Measurements from ENCODE around the gene MAP3K5. TPM values are rescaled to one million over a fixed set of nuclear protein-coding genes. Genes with fewer than 3 reads are reported as not detected.

Gene MAP3K5
- total RNA-seq, 1 donor from 2014 or later, result 31.2 TPM

DNA sequence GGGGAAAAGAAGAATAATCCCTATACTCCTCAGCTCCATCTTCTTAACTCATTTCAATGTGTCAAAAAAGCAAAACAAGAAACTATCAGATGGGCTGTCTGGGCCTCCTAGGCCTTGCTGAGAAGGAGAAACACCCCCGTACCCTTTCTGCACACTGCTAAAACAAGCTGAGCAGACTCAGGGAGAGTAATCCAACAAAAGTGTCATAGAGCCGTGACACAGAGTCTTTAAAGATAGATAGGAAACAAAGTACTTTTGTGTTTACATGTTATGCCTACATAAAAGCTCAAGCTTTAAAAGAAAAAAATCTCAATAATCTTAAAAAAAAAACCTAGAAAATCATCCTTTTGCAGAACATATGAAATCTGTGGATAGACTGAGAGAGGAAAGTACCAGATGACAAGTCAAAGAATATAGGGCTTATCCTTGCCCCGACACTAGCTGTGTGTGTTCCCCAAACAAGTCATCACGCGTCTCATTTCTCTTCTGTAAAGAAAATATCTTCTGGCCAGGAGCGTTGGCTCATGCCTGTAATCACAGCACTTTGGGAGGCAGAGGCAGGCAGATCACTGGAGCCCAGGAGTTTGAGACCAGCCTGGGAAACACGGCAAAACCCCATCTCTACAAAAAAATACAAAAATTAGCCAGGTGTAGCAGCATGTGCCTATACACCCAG, 81.3 kb downstream of the MAP3K5 start:
- DNase-seq (ENCODE audit: extremely low spot score in 2 of 2), result no peak
- H3K36me3 ChIP-seq, result no peaks in the 10 kb centered on the region
- H3K27ac ChIP-seq, result no peak overlapping the region
- no peaks in the 10 kb centered on the region for H3K27me3 ChIP-seq
- no peak overlapping the region for H3K4me3 ChIP-seq
- H3K9me3 ChIP-seq, result no peaks in the 10 kb centered on the region
- TF ChIP-seq, protein P1, sequence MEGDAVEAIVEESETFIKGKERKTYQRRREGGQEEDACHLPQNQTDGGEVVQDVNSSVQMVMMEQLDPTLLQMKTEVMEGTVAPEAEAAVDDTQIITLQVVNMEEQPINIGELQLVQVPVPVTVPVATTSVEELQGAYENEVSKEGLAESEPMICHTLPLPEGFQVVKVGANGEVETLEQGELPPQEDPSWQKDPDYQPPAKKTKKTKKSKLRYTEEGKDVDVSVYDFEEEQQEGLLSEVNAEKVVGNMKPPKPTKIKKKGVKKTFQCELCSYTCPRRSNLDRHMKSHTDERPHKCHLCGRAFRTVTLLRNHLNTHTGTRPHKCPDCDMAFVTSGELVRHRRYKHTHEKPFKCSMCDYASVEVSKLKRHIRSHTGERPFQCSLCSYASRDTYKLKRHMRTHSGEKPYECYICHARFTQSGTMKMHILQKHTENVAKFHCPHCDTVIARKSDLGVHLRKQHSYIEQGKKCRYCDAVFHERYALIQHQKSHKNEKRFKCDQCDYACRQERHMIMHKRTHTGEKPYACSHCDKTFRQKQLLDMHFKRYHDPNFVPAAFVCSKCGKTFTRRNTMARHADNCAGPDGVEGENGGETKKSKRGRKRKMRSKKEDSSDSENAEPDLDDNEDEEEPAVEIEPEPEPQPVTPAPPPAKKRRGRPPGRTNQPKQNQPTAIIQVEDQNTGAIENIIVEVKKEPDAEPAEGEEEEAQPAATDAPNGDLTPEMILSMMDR (IDR thresholded peaks at IDR 0.05), result no peak
- no peak for TF ChIP-seq POLR2A (IDR thresholded peaks at IDR 0.05)
- peaks cover under 1% of the 10 kb centered on the region for H3K4me1 ChIP-seq
- intact Hi-C loops (cut with DNase I), result no loop called here

DNA sequence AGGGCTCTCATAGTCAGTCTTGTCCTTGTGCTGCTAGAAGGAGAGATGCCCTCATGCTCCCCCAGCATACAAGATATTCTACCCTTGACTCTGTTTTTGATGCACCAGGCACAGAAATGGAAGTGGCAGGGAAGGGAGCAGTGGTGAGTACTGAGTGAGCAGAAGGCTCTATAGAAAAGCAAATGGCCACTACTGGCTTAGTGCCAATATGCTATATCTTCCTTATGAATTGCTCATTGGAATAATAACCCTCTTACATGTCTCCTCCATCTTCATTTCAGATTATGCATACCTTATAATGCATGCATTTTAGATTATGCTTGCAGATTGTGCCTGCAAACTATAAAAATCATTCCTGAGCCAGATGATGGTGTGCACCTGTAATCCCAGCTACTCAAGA, 82.8 kb downstream of the MAP3K5 start:
- Histone ChIP-seq H3K36me3 (no peaks in the 10 kb centered on the region), H3K9me3 (no peaks in the 10 kb centered on the region), H3K4me3 (no peak overlapping the region), H3K27ac (no peak overlapping the region), H3K4me1 (no peaks in the 10 kb centered on the region), H3K27me3 (no peaks in the 10 kb centered on the region)
- intact Hi-C loops (cut with DNase I), result no loop called here
- TF ChIP-seq, protein P1 (IDR thresholded peaks at IDR 0.05), result no peak
- DNase-seq (ENCODE audit: extremely low spot score in 2 of 2), result no peak

DNA sequence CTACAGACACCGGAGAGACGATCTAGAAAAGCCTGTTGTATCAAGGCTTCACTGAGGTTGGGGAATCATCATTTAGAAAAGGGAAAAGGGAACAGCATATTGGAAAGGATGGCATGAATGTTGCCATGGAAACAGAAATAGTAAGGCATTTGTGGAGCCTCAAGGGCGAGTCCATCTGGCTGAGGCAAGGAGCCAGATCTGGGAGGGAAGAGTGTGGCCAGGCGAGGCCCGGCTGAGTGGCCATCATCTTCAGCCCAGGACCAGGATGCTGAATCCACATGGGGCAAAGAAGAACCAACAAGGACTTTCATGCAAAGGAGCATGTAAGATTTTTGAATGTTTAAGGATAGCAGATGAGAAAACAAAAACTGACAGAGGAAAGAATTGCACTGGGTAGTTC, 85.8 kb downstream of the MAP3K5 start:
- intact Hi-C loops (cut with DNase I), result no loop called here
- TF ChIP-seq POLR2AphosphoS5 (IDR thresholded peaks at IDR 0.05; ENCODE audit: insufficient read depth in 1 of 2, low read depth in 1 of 2) (no peak), POLR2A (IDR thresholded peaks at IDR 0.05) (no peak)
- TF ChIP-seq, protein P1 (IDR thresholded peaks at IDR 0.05), result no peak

DNA sequence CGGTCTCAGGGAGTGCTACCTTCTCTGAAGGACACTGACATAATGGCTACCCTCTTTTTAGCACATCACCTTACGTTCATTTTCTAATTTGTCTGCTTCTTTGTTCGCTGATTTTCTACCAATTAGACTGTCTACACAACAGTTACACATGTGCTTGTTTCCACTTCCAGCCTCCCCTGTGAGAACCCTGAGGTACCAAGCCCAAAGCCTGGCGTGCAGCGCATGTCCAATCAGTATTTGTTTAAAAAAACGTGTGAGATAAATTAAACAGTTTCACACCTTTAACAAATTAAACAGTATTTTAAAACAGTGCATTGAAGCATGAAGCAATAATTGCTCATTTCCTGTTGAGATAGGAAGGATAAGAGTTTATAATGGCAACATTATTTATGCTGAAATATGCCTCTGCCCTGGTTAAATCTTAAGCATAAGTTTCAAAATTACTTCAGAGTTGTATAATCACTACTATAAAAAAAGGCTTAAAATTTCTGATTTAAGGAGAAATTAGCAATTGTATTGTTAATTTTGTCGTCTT, 88.9 kb downstream of the MAP3K5 start:
- intact Hi-C loops (cut with DNase I), result no loop called here
- Histone ChIP-seq H3K4me1 (peaks cover 6% of the 10 kb centered on the region), H3K36me3 (no peaks in the 10 kb centered on the region), H3K27ac (no peak overlapping the region), H3K27me3 (no peaks in the 10 kb centered on the region), H3K9me3 (no peaks in the 10 kb centered on the region), H3K4me3 (no peak overlapping the region)
- DNase-seq (ENCODE audit: extremely low spot score in 2 of 2), result no peak
- TF ChIP-seq POLR2A (IDR thresholded peaks at IDR 0.05), result no peak
- no peak for TF ChIP-seq POLR2AphosphoS5 (IDR thresholded peaks at IDR 0.05; ENCODE audit: insufficient read depth in 1 of 2, low read depth in 1 of 2)
- TF ChIP-seq, protein P1 (IDR thresholded peaks at IDR 0.05), result no peak

More for the DNA sequence above, 85.8 kb downstream of the MAP3K5 start:
- H3K9me3 ChIP-seq, result no peaks in the 10 kb centered on the region
- no peaks in the 10 kb centered on the region for H3K36me3 ChIP-seq
- no peak overlapping the region for H3K4me3 ChIP-seq
- no peak overlapping the region for H3K27ac ChIP-seq
- H3K27me3 ChIP-seq, result no peaks in the 10 kb centered on the region
- no peaks in the 10 kb centered on the region for H3K4me1 ChIP-seq
- DNase-seq (ENCODE audit: extremely low spot score in 2 of 2), result no peak

DNA sequence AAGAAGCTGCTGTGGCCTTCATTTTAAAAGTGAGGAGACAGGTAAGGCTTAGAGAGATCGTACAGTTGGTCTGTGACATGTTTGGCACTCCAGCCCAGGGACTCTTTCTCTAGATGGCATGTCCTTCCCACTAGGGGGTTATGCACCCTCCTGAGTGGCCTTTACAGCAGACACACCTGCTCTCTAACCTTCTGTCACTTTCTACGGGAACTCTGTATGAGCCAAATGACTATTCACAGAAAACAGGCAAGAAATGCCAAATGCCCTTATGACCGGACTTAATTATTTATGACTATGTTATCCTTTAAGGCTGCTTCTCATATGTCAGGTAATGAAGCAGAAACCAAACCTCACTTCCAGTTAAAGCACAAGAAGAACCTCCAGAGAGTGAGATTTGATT, 91.2 kb downstream of the MAP3K5 start:
- H3K27me3 ChIP-seq, result no peaks in the 10 kb centered on the region
- intact Hi-C loops (cut with DNase I), result no loop called here
- H3K9me3 ChIP-seq, result no peaks in the 10 kb centered on the region
- no peak for DNase-seq (ENCODE audit: extremely low spot score in 2 of 2)
- no peak overlapping the region for H3K4me3 ChIP-seq
- H3K36me3 ChIP-seq, result no peaks in the 10 kb centered on the region
- peaks cover 6% of the 10 kb centered on the region for H3K4me1 ChIP-seq
- no peak for TF ChIP-seq POLR2AphosphoS5 (IDR thresholded peaks at IDR 0.05; ENCODE audit: insufficient read depth in 1 of 2, low read depth in 1 of 2)
- TF ChIP-seq, protein P1 (IDR thresholded peaks at IDR 0.05), result no peak
- TF ChIP-seq POLR2A (IDR thresholded peaks at IDR 0.05), result no peak
- no peak overlapping the region for H3K27ac ChIP-seq

All from vagina (tissue), 2 donors.